ENCODE data around the gene YIF1A. TPM values are rescaled to one million over a fixed set of nuclear protein-coding genes. Genes with fewer than 3 reads are reported as not detected.

Gene YIF1A
- polyA plus RNA-seq, 1 donor (not counting 4 experiments of a cell fraction or from before 2014, with no cell fraction given): 80.3 TPM

- Histone ChIP-seq H3K4me3 (ENCODE audit: control insufficient read depth in 2 of 3, extremely low read depth in 1 of 3, insufficient read depth in 2 of 3, low read depth in 1 of 3, low read length in 3 of 3) (no peak overlapping the region), H3K9ac (ENCODE audit: control insufficient read depth, extremely low read depth, insufficient read depth, low read length) (no peak overlapping the region), H3K9me1 (ENCODE audit: control insufficient read depth, extremely low read depth, insufficient read depth, low read length) (no peaks in the 10 kb centered on the region), H2AFZ (ENCODE audit: control insufficient read depth, low read length) (no peak overlapping the region), H3K4me2 (ENCODE audit: control insufficient read depth, extremely low read depth, insufficient read depth, low read depth, low read length) (no peak overlapping the region), H3K4me1 (ENCODE audit: control insufficient read depth, extremely low read depth, insufficient read depth, low read length) (no peaks in the 10 kb centered on the region), H3K27ac (ENCODE audit: control insufficient read depth, insufficient read depth, low read length) (no peak overlapping the region), H3K79me2 (ENCODE audit: control insufficient read depth, insufficient read depth, low read length) (no peaks in the 10 kb centered on the region), H3K27me3 (ENCODE audit: control insufficient read depth, extremely low read depth, insufficient read depth, low read length) (no peaks in the 10 kb centered on the region), H3K9me3 (ENCODE audit: control insufficient read depth, low read depth, low read length) (no peaks in the 10 kb centered on the region), H3K36me3 (ENCODE audit: control insufficient read depth in 2 of 2, extremely low read depth in 1 of 2, insufficient read depth in 2 of 2, low read length in 2 of 2) (no peaks in the 10 kb centered on the region), H4K20me1 (ENCODE audit: control insufficient read depth, extremely low read depth, insufficient read depth, low read length) (no peaks in the 10 kb centered on the region)
- dilution Hi-C loops (cut with MboI; ENCODE audit: extremely low pct_ligation_motif_present, low sequenced_read_pairs): no loop called here
- no peak for FAIRE-seq
- DNase-seq (ENCODE audit: low read depth, low spot score): no peak
- no peak for TF ChIP-seq EZH2 (IDR thresholded peaks at IDR 0.05; ENCODE audit: low read length)
- no peak for TF ChIP-seq CTCF (optimal IDR thresholded peaks at IDR 0.05 in 1 of 3, IDR thresholded peaks at IDR 0.05 in 1 of 3, conservative IDR thresholded peaks at IDR 0.05 in 1 of 3; ENCODE audit: extremely low read depth in 1 of 3, insufficient read depth in 2 of 3, low read length in 3 of 3)
Measured at GRCh38 chr11:66302656-66303055, 13.7 kb upstream of the YIF1A start.

- Histone ChIP-seq H3K9me1 (ENCODE audit: control insufficient read depth, extremely low read depth, insufficient read depth, low read length) (no peaks in the 10 kb centered on the region), H3K9ac (ENCODE audit: control insufficient read depth, extremely low read depth, insufficient read depth, low read length) (no peak overlapping the region), H2AFZ (ENCODE audit: control insufficient read depth, low read length) (no peak overlapping the region), H3K4me2 (ENCODE audit: control insufficient read depth, extremely low read depth, insufficient read depth, low read depth, low read length) (no peak overlapping the region), H3K27ac (ENCODE audit: control insufficient read depth, insufficient read depth, low read length) (no peak overlapping the region), H3K4me3 (ENCODE audit: control insufficient read depth in 2 of 3, extremely low read depth in 1 of 3, insufficient read depth in 2 of 3, low read depth in 1 of 3, low read length in 3 of 3) (no peak overlapping the region), H3K4me1 (ENCODE audit: control insufficient read depth, extremely low read depth, insufficient read depth, low read length) (no peaks in the 10 kb centered on the region), H4K20me1 (ENCODE audit: control insufficient read depth, extremely low read depth, insufficient read depth, low read length) (no peaks in the 10 kb centered on the region), H3K36me3 (ENCODE audit: control insufficient read depth in 2 of 2, extremely low read depth in 1 of 2, insufficient read depth in 2 of 2, low read length in 2 of 2) (no peaks in the 10 kb centered on the region), H3K9me3 (ENCODE audit: control insufficient read depth, low read depth, low read length) (no peaks in the 10 kb centered on the region), H3K27me3 (ENCODE audit: control insufficient read depth, extremely low read depth, insufficient read depth, low read length) (peaks cover 3% of the 10 kb centered on the region), H3K79me2 (ENCODE audit: control insufficient read depth, insufficient read depth, low read length) (no peaks in the 10 kb centered on the region)
- no peak for DNase-seq (ENCODE audit: low read depth, low spot score)
- no peak for TF ChIP-seq CTCF (optimal IDR thresholded peaks at IDR 0.05 in 1 of 3, IDR thresholded peaks at IDR 0.05 in 1 of 3, conservative IDR thresholded peaks at IDR 0.05 in 1 of 3; ENCODE audit: extremely low read depth in 1 of 3, insufficient read depth in 2 of 3, low read length in 3 of 3)
- TF ChIP-seq EZH2 (IDR thresholded peaks at IDR 0.05; ENCODE audit: low read length): no peak
- no peak for FAIRE-seq
- dilution Hi-C loops (cut with MboI; ENCODE audit: extremely low pct_ligation_motif_present, low sequenced_read_pairs): no loop called here
Measured at GRCh38 chr11:66299186-66299585, 10.2 kb upstream of the YIF1A start.
